Large intestine (tissue), 3 donors: ENCODE measurements around the gene KRT84. TPM values are rescaled to one million over a fixed set of nuclear protein-coding genes. Genes with fewer than 3 reads are reported as not detected.
A peak's percentile ranks its signal among the peaks of the same experiment; 100 is the strongest.

Experiments
- DNase-seq, 2 donors: peaks; one replicate each; pipeline versions ENCODE4 v3.0.0 to v3.0.0-alpha.2; 2013
- H3K27ac ChIP-seq: one replicate; pipeline ENCODE4 v1.5.1; 2013; ENCODE audit warnings: low read length
- H3K27me3 ChIP-seq: 2 replicates; pipeline ENCODE4 v1.6.1; 2013; ENCODE audit warnings: low read length; ENCODE audit not compliant: control insufficient read depth, insufficient read depth
- H3K36me3 ChIP-seq: 2 replicates; pipeline ENCODE4 v1.6.1; 2013; ENCODE audit warnings: low read length; ENCODE audit not compliant: control insufficient read depth, insufficient read depth
- H3K4me1 ChIP-seq: one replicate; pipeline ENCODE4 v1.6.1; 2013; ENCODE audit warnings: low read length; ENCODE audit not compliant: control insufficient read depth, insufficient read depth
- H3K4me3 ChIP-seq: one replicate; pipeline ENCODE4 v1.5.1; 2013; ENCODE audit warnings: low read length
- H3K9me3 ChIP-seq: one replicate; pipeline ENCODE4 v1.6.1; 2013; ENCODE audit warnings: mild to moderate bottlenecking, low read depth, low read length, moderate library complexity; ENCODE audit not compliant: control insufficient read depth
- WGBS: methylation state at CpG from one replicate; pipeline ENCODE4 v1.1.5; 2013; ENCODE audit warnings: low lambda C conversion rate; ENCODE audit not compliant: insufficient coverage; 5-methylcytosine and 5-hydroxymethylcytosine counted together
- polyA plus RNA-seq: library from polyadenylated mRNA; unstranded; fragments of 120-200 nt; gene quantifications from one replicate; pipeline ENCODE4 v1.2.1, GENCODE V29; 2013

The KRT84 gene
- polyA plus RNA-seq, 1 donor = not detected

- H3K36me3 ChIP-seq = no peaks in the 10 kb centered on the region
- H3K4me1 ChIP-seq = no peaks in the 10 kb centered on the region
- H3K4me3 ChIP-seq = no peak overlapping the region
- H3K9me3 ChIP-seq = no peaks in the 10 kb centered on the region
- peaks cover 5% of the 10 kb centered on the region for H3K27me3 ChIP-seq
- H3K27ac ChIP-seq = no peak overlapping the region
- DNase-seq = no peak
- no CpG with 5 or more reads among the region's 9 CpGs for WGBS
Measured at GRCh38 chr12:52400906-52401305, 15.5 kb upstream of the KRT84 start.

- Histone ChIP-seq H3K9me3 (no peaks in the 10 kb centered on the region), H3K4me3 (no peak overlapping the region), H3K4me1 (no peaks in the 10 kb centered on the region), H3K36me3 (no peaks in the 10 kb centered on the region), H3K27me3 (peaks cover 5% of the 10 kb centered on the region), H3K27ac (no peak overlapping the region)
- WGBS = no CpG with 5 or more reads among the region's 16 CpGs
- DNase-seq = no peak
Measured at GRCh38 chr12:52399756-52400155, 14.3 kb upstream of the KRT84 start.

- no peak for DNase-seq
- no peaks in the 10 kb centered on the region for H3K36me3 ChIP-seq
- no peak overlapping the region for H3K27ac ChIP-seq
- H3K4me3 ChIP-seq = no peak overlapping the region
- no CpG with 5 or more reads among the region's 1 CpG for WGBS
- no peaks in the 10 kb centered on the region for H3K9me3 ChIP-seq
- H3K27me3 ChIP-seq = peaks cover 5% of the 10 kb centered on the region
- H3K4me1 ChIP-seq = no peaks in the 10 kb centered on the region
Measured at GRCh38 chr12:52398176-52398575, 12.7 kb upstream of the KRT84 start.

- no peak overlapping the region for H3K4me3 ChIP-seq
- no peaks in the 10 kb centered on the region for H3K36me3 ChIP-seq
- H3K27ac ChIP-seq = no peak overlapping the region
- H3K9me3 ChIP-seq = no peaks in the 10 kb centered on the region
- no peak for DNase-seq
- H3K27me3 ChIP-seq = peaks cover 2% of the 10 kb centered on the region
- no peaks in the 10 kb centered on the region for H3K4me1 ChIP-seq
- WGBS = no CpG with 5 or more reads among the region's 8 CpGs
Measured at GRCh38 chr12:52396656-52397055, 11.2 kb upstream of the KRT84 start.

GRCh38 chr12:52395761-52396434 is 10.4 kb upstream of the KRT84 start:
- DNase-seq = no peak
- no peak overlapping the region for H3K27ac ChIP-seq
- no peaks in the 10 kb centered on the region for H3K4me1 ChIP-seq
- WGBS = no CpG with 5 or more reads among the region's 20 CpGs
- no peaks in the 10 kb centered on the region for H3K9me3 ChIP-seq
- H3K4me3 ChIP-seq = no peak overlapping the region
- peaks cover 2% of the 10 kb centered on the region for H3K27me3 ChIP-seq
- no peaks in the 10 kb centered on the region for H3K36me3 ChIP-seq

GRCh38 chr12:52394836-52395405 is 9.5 kb upstream of the KRT84 start:
- Histone ChIP-seq H3K27ac (no peak overlapping the region), H3K36me3 (no peaks in the 10 kb centered on the region), H3K27me3 (peaks cover 2% of the 10 kb centered on the region), H3K9me3 (no peaks in the 10 kb centered on the region), H3K4me1 (no peaks in the 10 kb centered on the region), H3K4me3 (no peak overlapping the region)
- no CpG with 5 or more reads among the region's 13 CpGs for WGBS
- DNase-seq = no peak

GRCh38 chr12:52392465-52393007 is 7.1 kb upstream of the KRT84 start:
- Histone ChIP-seq H3K27ac (no peak overlapping the region), H3K9me3 (no peaks in the 10 kb centered on the region), H3K4me3 (no peak overlapping the region), H3K36me3 (no peaks in the 10 kb centered on the region), H3K4me1 (no peaks in the 10 kb centered on the region), H3K27me3 (peaks cover 19% of the 10 kb centered on the region)
- DNase-seq = no peak
- WGBS = no CpG with 5 or more reads among the region's 7 CpGs

GRCh38 chr12:52391618-52392002 is 6.2 kb upstream of the KRT84 start:
- peaks cover 17% of the 10 kb centered on the region for H3K27me3 ChIP-seq
- H3K9me3 ChIP-seq = no peaks in the 10 kb centered on the region
- no CpG with 5 or more reads among the region's 4 CpGs for WGBS
- no peaks in the 10 kb centered on the region for H3K36me3 ChIP-seq
- H3K4me3 ChIP-seq = no peak overlapping the region
- no peak overlapping the region for H3K27ac ChIP-seq
- H3K4me1 ChIP-seq = no peaks in the 10 kb centered on the region
- peak in 1 of 2 donors; percentile 13 for DNase-seq

GRCh38 chr12:52390739-52391617 is 5.5 kb upstream of the KRT84 start:
- no CpG with 5 or more reads among the region's 11 CpGs for WGBS
- no peak overlapping the region for H3K27ac ChIP-seq

More at GRCh38 chr12:52390739-52391617, 5.5 kb upstream of the KRT84 start:
- Histone ChIP-seq H3K4me3 (no peak overlapping the region), H3K27me3 (peaks cover 17% of the 10 kb centered on the region), H3K4me1 (no peaks in the 10 kb centered on the region), H3K9me3 (no peaks in the 10 kb centered on the region), H3K36me3 (no peaks in the 10 kb centered on the region)
- peak in 1 of 2 donors; percentile 15 for DNase-seq
